SH-SY5Y (cell line): ENCODE results near the gene SSR4.

Experiments used
- GATA2 ChIP-seq: IDR thresholded peaks from 2 replicates; pipeline ENCODE4 v1.6.1; 2011; ENCODE audit warnings: mild to moderate bottlenecking, low read depth, low read length
- GATA3 ChIP-seq: IDR thresholded peaks from 2 replicates; pipeline ENCODE4 v1.6.1; 2011; ENCODE audit warnings: low read depth, mild to moderate bottlenecking, low read length, moderate library complexity

- TF ChIP-seq GATA2 (no peak), GATA3 (no peak)
Observed at GRCh38 chrX:153812220-153812619, 17.8 kb downstream of the SSR4 start.
